ENCODE measurements around the gene NDUFB11. TPM values are rescaled to one million over a fixed set of nuclear protein-coding genes. Genes with fewer than 3 reads are reported as not detected.
A peak's percentile ranks its signal among the peaks of the same experiment; 100 is the strongest.

NDUFB11 gene
- total and polyA plus RNA-seq, 9 of the 15 experiments (the other 6 are each of a cell fraction or from before 2014, with no cell fraction given): 20.9 to 269 (median 86.8) TPM

DNA sequence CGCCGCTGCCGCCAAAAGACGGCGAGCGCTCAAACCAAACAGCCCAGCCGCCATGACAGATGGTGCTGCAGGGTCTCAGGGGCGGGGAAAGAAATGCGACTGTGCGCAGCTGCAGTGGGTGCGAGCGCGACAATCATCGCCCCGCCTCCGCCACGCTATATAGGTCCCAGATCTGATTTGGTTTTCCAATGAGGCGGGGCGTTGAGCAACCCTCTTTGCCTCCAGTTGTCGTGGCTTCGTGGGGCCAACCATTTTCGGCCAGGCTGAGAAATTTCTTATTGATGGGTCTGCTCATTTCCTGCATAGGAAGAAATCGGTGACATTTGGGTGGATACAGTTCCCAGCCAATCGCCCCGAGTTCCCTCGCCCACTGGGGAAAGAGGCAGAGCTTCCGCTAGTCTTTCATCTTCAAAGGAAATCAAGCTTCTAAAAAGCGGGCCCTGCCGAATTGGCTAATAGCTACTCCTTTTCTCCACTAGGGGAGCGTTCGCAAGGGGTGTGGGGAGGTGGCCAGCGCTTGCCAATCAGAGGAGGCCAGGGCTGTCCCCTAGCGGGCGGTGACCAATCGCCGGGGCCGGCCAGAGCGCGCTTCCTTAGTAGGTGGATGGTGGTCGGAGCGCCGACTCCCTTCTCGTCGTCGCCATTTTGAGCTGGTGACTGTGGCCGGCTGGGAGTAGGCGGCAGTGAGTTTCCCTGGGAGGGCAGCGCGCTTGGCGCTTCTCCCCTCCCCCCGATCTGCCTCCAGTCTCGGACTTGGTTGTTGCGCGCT, at the start of gene NDUFB11, which contains the start of gene RBM10 (continued):
- TF ChIP-seq MGA (IDR thresholded peaks at IDR 0.05) (peak; percentile 90), RB1 (IDR thresholded peaks at IDR 0.05; ENCODE audit: low read depth) (peak; percentile 75; the same call in 1 of the 2 replicates), BHLHE40 (IDR thresholded peaks at IDR 0.05; ENCODE audit: low read length) (no peak), HNRNPK (IDR thresholded peaks at IDR 0.05; ENCODE audit: low read depth, low read length, poor library complexity, severe bottlenecking) (no peak), HDAC8 (tag; IDR thresholded peaks at IDR 0.05) (no peak), ZNF311 (CRISPR knock-in tag; IDR thresholded peaks at IDR 0.05) (no peak), KLF16 (IDR thresholded peaks at IDR 0.05) (no peak), MBD2 (IDR thresholded peaks at IDR 0.05; ENCODE audit: borderline replicate concordance, low read depth) (peak; percentile 12), HNRNPL (IDR thresholded peaks at IDR 0.05; ENCODE audit: low read depth, low read length) (no peak), BDP1 (IDR thresholded peaks at IDR 0.05; ENCODE audit: insufficient read depth, insufficient read length) (no peak), POLR2AphosphoS2 (IDR thresholded peaks at IDR 0.05; ENCODE audit: low read length) (no peak), FOXK1 (CRISPR knock-in tag; IDR thresholded peaks at IDR 0.05; ENCODE audit: borderline replicate concordance) (no peak)
- TF ChIP-seq, protein P1, sequence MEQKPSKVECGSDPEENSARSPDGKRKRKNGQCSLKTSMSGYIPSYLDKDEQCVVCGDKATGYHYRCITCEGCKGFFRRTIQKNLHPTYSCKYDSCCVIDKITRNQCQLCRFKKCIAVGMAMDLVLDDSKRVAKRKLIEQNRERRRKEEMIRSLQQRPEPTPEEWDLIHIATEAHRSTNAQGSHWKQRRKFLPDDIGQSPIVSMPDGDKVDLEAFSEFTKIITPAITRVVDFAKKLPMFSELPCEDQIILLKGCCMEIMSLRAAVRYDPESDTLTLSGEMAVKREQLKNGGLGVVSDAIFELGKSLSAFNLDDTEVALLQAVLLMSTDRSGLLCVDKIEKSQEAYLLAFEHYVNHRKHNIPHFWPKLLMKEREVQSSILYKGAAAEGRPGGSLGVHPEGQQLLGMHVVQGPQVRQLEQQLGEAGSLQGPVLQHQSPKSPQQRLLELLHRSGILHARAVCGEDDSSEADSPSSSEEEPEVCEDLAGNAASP (IDR thresholded peaks at IDR 0.05): no peak
- TF ChIP-seq, protein P2, sequence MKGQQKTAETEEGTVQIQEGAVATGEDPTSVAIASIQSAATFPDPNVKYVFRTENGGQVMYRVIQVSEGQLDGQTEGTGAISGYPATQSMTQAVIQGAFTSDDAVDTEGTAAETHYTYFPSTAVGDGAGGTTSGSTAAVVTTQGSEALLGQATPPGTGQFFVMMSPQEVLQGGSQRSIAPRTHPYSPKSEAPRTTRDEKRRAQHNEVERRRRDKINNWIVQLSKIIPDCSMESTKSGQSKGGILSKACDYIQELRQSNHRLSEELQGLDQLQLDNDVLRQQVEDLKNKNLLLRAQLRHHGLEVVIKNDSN (CRISPR knock-in tag; IDR thresholded peaks at IDR 0.05): no peak
